ENCODE measurements around the gene DOK6.

The DOK6 gene

GRCh38 chr18:69754108-69754507 is 353.4 kb downstream of the DOK6 start:
- TF ChIP-seq CTCF (conservative IDR thresholded peaks at IDR 0.05; ENCODE audit: low read depth, low read length), result no peak
- DNase-seq (ENCODE audit: low read depth), result no peak
- H3K4me3 ChIP-seq (ENCODE audit: low read depth, low read length), result no peak overlapping the region

DNA sequence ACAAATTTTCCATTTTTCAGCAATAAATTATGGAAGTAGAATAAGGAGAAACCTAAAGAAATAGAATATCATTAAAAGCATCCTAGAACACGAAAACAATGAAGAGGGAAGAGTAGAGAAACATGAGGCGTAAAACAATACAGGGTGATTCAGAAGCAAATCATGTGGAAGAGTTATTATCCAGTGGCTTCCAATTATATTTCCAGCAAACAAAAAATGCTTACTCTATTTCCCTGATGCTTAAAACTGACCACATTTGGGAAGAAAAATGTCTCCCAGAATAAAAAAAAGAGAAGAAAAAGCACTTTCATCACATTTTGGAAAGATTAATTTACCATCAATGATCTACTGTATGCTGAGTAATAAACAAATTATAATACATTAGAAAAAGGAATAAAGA is 354.4 kb downstream of the DOK6 start:
- no peak overlapping the region for H3K4me3 ChIP-seq (ENCODE audit: low read depth, low read length)
- no peak for DNase-seq (ENCODE audit: low read depth)
- no peak for TF ChIP-seq CTCF (conservative IDR thresholded peaks at IDR 0.05; ENCODE audit: low read depth, low read length)

- H3K4me3 ChIP-seq (ENCODE audit: low read depth, low read length), result no peak overlapping the region
- DNase-seq (ENCODE audit: low read depth), result no peak
Observed at GRCh38 chr18:69755856-69756496, 355.3 kb downstream of the DOK6 start.

DNA sequence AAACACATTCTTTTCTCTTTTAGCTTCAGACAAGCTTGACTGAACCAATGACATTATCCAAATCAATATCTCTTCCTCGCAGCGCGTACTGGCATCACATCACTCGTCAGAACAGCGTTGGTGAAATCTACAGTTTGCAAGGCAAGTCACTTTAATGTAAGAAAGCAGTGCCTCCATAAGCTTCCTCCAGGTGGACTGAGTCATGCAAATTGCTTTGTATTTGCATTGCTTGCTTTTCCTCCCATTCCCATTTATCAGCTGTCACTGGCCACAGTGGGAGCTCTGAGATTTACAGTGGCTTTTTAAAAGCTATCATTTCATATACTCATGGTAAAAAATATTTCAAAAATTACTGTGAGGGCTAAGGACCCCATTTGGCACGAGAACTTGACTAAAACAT is 357.0 kb downstream of the DOK6 start:
- no peak overlapping the region for H3K4me3 ChIP-seq (ENCODE audit: low read depth, low read length)
- DNase-seq (ENCODE audit: low read depth), result peak; percentile 4
- TF ChIP-seq CTCF (conservative IDR thresholded peaks at IDR 0.05; ENCODE audit: low read depth, low read length), result no peak

More at GRCh38 chr18:69755856-69756496, 355.3 kb downstream of the DOK6 start:
- no peak for TF ChIP-seq CTCF (conservative IDR thresholded peaks at IDR 0.05; ENCODE audit: low read depth, low read length)

DNA sequence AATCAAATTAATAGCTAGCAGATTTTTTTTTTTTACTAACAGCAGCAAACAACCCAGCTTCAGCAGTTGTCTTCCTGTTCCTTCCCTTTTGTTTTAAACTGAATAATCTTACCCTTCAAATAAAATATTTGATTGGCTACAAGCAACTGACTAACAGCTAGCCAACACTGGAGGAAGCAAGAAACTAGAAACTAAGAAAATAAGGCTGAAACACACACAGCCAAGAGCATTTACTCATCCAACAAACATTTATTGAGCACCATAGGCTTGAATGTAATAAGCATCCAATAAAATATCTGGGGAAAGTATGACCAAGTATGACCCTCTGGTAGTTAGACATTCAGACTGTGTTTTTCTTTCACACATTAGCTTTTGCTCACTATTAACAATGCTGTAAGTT is 357.8 kb downstream of the DOK6 start:
- no peak for TF ChIP-seq CTCF (conservative IDR thresholded peaks at IDR 0.05; ENCODE audit: low read depth, low read length)
- DNase-seq (ENCODE audit: low read depth), result peak; percentile 14
- H3K4me3 ChIP-seq (ENCODE audit: low read depth, low read length), result no peak overlapping the region

DNA sequence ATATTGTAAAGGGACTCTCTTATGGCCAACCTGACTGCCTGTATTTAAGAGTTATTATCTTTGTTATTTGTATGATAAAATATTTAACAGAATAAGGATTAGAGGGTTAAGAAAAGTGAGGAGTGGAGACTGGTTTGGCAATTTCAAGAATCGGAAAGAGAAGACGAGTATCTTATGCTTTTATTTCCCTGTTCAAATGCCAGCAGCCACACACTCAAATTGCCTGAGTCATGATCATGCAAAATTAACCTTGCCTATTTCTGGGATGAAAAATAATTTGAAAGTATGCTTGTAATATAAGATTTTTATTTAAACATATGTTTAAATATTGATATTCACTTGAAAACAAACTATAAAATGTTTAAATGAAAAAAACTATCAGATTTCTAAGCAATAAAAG is 358.4 kb downstream of the DOK6 start:
- no peak overlapping the region for H3K4me3 ChIP-seq (ENCODE audit: low read depth, low read length)
- TF ChIP-seq CTCF (conservative IDR thresholded peaks at IDR 0.05; ENCODE audit: low read depth, low read length), result no peak
- no peak for DNase-seq (ENCODE audit: low read depth)

- no peak overlapping the region for H3K4me3 ChIP-seq (ENCODE audit: low read depth, low read length)
- DNase-seq (ENCODE audit: low read depth), result no peak
- no peak for TF ChIP-seq CTCF (conservative IDR thresholded peaks at IDR 0.05; ENCODE audit: low read depth, low read length)
Observed at GRCh38 chr18:69763002-69763401, 362.3 kb downstream of the DOK6 start.
